HepG2 (cell line): ENCODE results near the gene ARHGEF3. TPM values are rescaled to one million over a fixed set of nuclear protein-coding genes. Genes with fewer than 3 reads are reported as not detected.

Source experiments
- ELF1 ChIP-seq: sonication (generic); formaldehyde crosslinking; IDR thresholded peaks from 2 replicates; pipeline ENCODE4 v1.4.0; 2020; ENCODE audit warnings: missing genetic modification reagents
- ESRRA ChIP-seq: sonication (generic); formaldehyde crosslinking; IDR thresholded peaks from 2 replicates; pipeline ENCODE4 v1.5.1; 2020; ENCODE audit warnings: mild to moderate bottlenecking, low read depth, missing genetic modification reagents
- HMGXB4 ChIP-seq, 2 experiments: sonication (generic) in 1 of 2; formaldehyde crosslinking in 1 of 2; IDR thresholded peaks; 2 replicates each; pipeline versions ENCODE4 v1.4.0 to v1.6.1; 2018 to 2020; ENCODE audit warnings: missing genetic modification reagents in 2 of 2, borderline replicate concordance in 1 of 2, low read depth in 1 of 2, mild to moderate bottlenecking in 1 of 2, missing biosample characterization in 1 of 2
- JUNB ChIP-seq: sonication (generic); formaldehyde crosslinking; IDR thresholded peaks from 2 replicates; pipeline ENCODE4 v1.8.0; 2022; ENCODE audit warnings: missing genetic modification reagents, mild to moderate bottlenecking, borderline replicate concordance
- NFAT5 ChIP-seq: sonication (generic); formaldehyde crosslinking; IDR thresholded peaks from 2 replicates; pipeline ENCODE4 v1.4.0; 2020; ENCODE audit warnings: missing genetic modification reagents
- PRPF4 ChIP-seq: fragments of 200-400 bp; formaldehyde crosslinking; IDR thresholded peaks from 2 replicates; pipeline ENCODE4 v1.6.1; 2016; ENCODE audit warnings: low read length, low read depth; ENCODE audit not compliant: poor library complexity, severe bottlenecking
- SRF ChIP-seq: IDR thresholded peaks from 2 replicates; pipeline ENCODE4 v1.6.1; 2011; ENCODE audit warnings: mild to moderate bottlenecking, low read depth, low read length, moderate library complexity
- ZFP36L1 ChIP-seq: sonication (generic); formaldehyde crosslinking; IDR thresholded peaks from 2 replicates; pipeline ENCODE4 v1.8.0; 2022; ENCODE audit warnings: mild to moderate bottlenecking, missing genetic modification reagents, moderate library complexity
- ZHX1 ChIP-seq: sonication (generic); formaldehyde crosslinking; IDR thresholded peaks from 2 replicates; pipeline ENCODE4 v1.8.1; 2022; ENCODE audit warnings: low read depth, mild to moderate bottlenecking, missing genetic modification reagents
- ZNF317 ChIP-seq: sonication (generic); formaldehyde crosslinking; IDR thresholded peaks from 2 replicates; pipeline ENCODE4 v1.5.0; 2020; ENCODE audit warnings: mild to moderate bottlenecking, missing genetic modification reagents
- ZNF605 ChIP-seq: sonication (generic); formaldehyde crosslinking; IDR thresholded peaks from 2 replicates; pipeline ENCODE4 v1.8.0; 2022; ENCODE audit warnings: mild to moderate bottlenecking, missing genetic modification reagents
- ZNF747 ChIP-seq: sonication (generic); formaldehyde crosslinking; IDR thresholded peaks from 2 replicates; pipeline ENCODE4 v1.8.1; 2023; ENCODE audit warnings: missing genetic modification reagents, mild to moderate bottlenecking, borderline replicate concordance
- ZSCAN25 ChIP-seq: sonication (generic); formaldehyde crosslinking; IDR thresholded peaks from 2 replicates; pipeline ENCODE4 v1.8.0; 2022; ENCODE audit warnings: mild to moderate bottlenecking, missing genetic modification reagents
- ZSCAN31 ChIP-seq: sonication (generic); formaldehyde crosslinking; IDR thresholded peaks from 2 replicates; pipeline ENCODE4 v1.5.0; 2020; ENCODE audit warnings: low read depth, mild to moderate bottlenecking, missing genetic modification reagents
- polyA plus RNA-seq, 8 experiments: library from polyadenylated mRNA; depleted of rRNA in 3 of 8; stranded (reverse) in 7 of 8; unstranded in 1 of 8; fragments of >200 nt; fragmentation: Illumina TruSeq in 4 of 8; extraction: Trizol in 4 of 8; gene quantifications; 2 replicates each; pipeline versions ENCODE4 v1.2.1 to v1.2.3, GENCODE V29; 2011 to 2016; ENCODE audit warnings: low read depth in 4 of 8, missing spikeins in 1 of 8, mixed read lengths in 1 of 8; ENCODE audit not compliant: insufficient read depth in 1 of 8
- total RNA-seq, 5 experiments: library from RNA; depleted of rRNA; stranded (reverse); fragments of >200 nt; fragmentation: Illumina TruSeq; extraction: Trizol; gene quantifications; 2 replicates each; pipeline ENCODE4 v1.2.3, GENCODE V29; 2016; ENCODE audit warnings: low read depth in 1 of 5
- TF ChIP-seq, protein P1 (sequence below): sonication (generic); formaldehyde crosslinking; IDR thresholded peaks from 2 replicates; pipeline ENCODE4 v1.5.0; 2020; ENCODE audit warnings: mild to moderate bottlenecking, missing genetic modification reagents

The ARHGEF3 gene
- total and polyA plus RNA-seq, 2 of the 13 experiments (the other 11 are each of a cell fraction or from before 2014, with no cell fraction given) = 14.8 to 23.1 TPM

DNA sequence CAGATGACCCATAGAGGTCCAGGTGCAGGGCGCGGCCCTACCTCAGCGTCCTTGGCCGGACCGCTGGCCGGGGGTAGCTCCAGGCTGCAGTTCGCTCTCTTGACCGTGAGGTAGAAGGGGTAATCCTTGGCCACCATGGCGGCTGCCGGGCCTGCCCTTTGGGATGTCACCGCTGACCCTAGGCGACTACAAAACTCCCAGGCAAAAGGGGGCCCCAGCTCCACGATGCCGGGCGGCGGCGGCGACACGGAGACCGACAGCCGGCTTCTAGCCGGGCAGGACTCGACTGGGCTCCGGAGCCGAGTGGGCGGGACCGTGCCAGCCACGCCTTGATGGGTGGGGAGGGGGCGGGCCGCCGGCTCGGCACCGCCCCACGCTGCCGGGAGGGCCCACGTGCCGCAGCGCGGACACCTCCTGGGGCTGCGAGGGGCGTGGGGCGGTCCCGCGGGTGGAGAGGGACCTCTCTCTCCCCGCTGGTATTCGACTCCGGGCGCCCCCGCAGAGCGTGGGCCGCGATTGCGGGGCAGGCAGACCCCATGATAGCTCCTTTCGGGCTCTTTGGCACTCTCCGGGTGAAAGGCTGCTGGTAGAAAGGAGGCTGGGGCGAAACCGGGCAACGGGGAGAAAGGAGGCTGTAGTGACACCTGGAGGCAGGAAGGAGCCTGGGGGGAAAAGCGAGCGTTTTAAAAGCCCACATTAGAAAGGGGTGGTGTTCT, at the start of gene ARHGEF3 (continued):
- peak; percentile 53 to 55; a peak in 1 of 4 replicates for TF ChIP-seq HMGXB4 (CRISPR knock-in tag; IDR thresholded peaks at IDR 0.05; ENCODE audit: borderline replicate concordance in 1 of 2, low read depth in 1 of 2)
- TF ChIP-seq ZHX1 (CRISPR knock-in tag) = no peak
- TF ChIP-seq NFAT5 (CRISPR knock-in tag) = 0 out of 2 replicates have a peak, but pooled peaks have one; percentile 53
- TF ChIP-seq ZNF605 (CRISPR knock-in tag) = peak; percentile 48; the same call in 1 of the 2 replicates
- TF ChIP-seq ZSCAN31 (CRISPR knock-in tag) = peak; percentile 84
- 0 out of 2 replicates have a peak, but pooled peaks have one; percentile 56 for TF ChIP-seq ZSCAN25
- TF ChIP-seq ZNF317 (CRISPR knock-in tag) = 0 out of 2 replicates have a peak, but pooled peaks have one; percentile 49
- no peak for TF ChIP-seq JUNB (CRISPR knock-in tag)
- TF ChIP-seq, protein P1, sequence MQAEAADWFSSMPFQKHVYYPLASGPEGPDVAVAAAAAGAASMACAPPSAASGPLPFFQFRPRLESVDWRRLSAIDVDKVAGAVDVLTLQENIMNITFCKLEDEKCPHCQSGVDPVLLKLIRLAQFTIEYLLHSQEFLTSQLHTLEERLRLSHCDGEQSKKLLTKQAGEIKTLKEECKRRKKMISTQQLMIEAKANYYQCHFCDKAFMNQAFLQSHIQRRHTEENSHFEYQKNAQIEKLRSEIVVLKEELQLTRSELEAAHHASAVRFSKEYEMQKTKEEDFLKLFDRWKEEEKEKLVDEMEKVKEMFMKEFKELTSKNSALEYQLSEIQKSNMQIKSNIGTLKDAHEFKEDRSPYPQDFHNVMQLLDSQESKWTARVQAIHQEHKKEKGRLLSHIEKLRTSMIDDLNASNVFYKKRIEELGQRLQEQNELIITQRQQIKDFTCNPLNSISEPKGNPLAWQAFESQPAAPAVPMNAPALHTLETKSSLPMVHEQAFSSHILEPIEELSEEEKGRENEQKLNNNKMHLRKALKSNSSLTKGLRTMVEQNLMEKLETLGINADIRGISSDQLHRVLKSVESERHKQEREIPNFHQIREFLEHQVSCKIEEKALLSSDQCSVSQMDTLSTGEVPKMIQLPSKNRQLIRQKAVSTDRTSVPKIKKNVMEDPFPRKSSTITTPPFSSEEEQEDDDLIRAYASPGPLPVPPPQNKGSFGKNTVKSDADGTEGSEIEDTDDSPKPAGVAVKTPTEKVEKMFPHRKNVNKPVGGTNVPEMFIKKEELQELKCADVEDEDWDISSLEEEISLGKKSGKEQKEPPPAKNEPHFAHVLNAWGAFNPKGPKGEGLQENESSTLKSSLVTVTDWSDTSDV (CRISPR knock-in tag) = no peak
- TF ChIP-seq SRF = no peak
- TF ChIP-seq ESRRA (CRISPR knock-in tag) = peak; percentile 51; the same call in 1 of the 2 replicates
- no peak for TF ChIP-seq PRPF4
- TF ChIP-seq ELF1 = peak; percentile 18; the same call in 1 of the 2 replicates
- peak; percentile 81; the same call in 1 of the 2 replicates for TF ChIP-seq ZFP36L1 (CRISPR knock-in tag)
- 0 out of 2 replicates have a peak, but pooled peaks have one; percentile 35 for TF ChIP-seq ZNF747 (CRISPR knock-in tag)
